Activated CD4-positive, alpha-beta memory T cell treated with anti-CD3 and anti-CD28 coated beads for 36 hours (primary cell): Measurements from ENCODE around the gene DAP3. TPM values are rescaled to one million over a fixed set of nuclear protein-coding genes. Genes with fewer than 3 reads are reported as not detected.
"Not testable (repeated sequence)": the region's sequence is repeated elsewhere in the genome, so short reads cannot be mapped to it uniquely, and the experiment has no call there.

Source experiments
- CTCF ChIA-PET: fragments of 350-600 bp; sonication (Branson Sonifier 250); formaldehyde crosslinking; loops from one replicate; lab custom pipeline; 2021; ENCODE audit warnings: antibody characterized with exemption, inconsistent platforms; lab: Charles Lee
- POLR2A ChIA-PET: fragments of 350-600 bp; sonication (Branson Sonifier 250); formaldehyde crosslinking; loops from one replicate; lab custom pipeline; 2021; ENCODE audit warnings: antibody characterized with exemption; lab: Charles Lee
- DNase-seq: peaks from one replicate; pipeline ENCODE4 v3.0.0-alpha.2; 2020
- H3K27ac Mint-ChIP-seq: one replicate; pipeline ENCODE4 v1.8.0; 2021; ENCODE audit warnings: mixed read lengths
- H3K27me3 Mint-ChIP-seq: one replicate; pipeline ENCODE4 v1.8.0; 2021; ENCODE audit warnings: mixed read lengths
- H3K36me3 Mint-ChIP-seq: one replicate; pipeline ENCODE4 v1.8.0; 2021; ENCODE audit warnings: mixed read lengths
- H3K4me1 Mint-ChIP-seq: one replicate; pipeline ENCODE4 v1.8.0; 2021; ENCODE audit warnings: low read depth, mixed read lengths
- H3K4me3 Mint-ChIP-seq: one replicate; pipeline ENCODE4 v1.8.0; 2021; ENCODE audit warnings: mild to moderate bottlenecking, mixed read lengths
- H3K9me3 Mint-ChIP-seq: one replicate; pipeline ENCODE4 v1.8.0; 2021; ENCODE audit warnings: mixed read lengths
- intact Hi-C: fragments of 100-400 bp; cut with micrococcal nuclease; formaldehyde crosslinking; loops from one replicate; pipeline ENCODE4 v1.15.1; 2023
- total RNA-seq, 2 experiments: library from RNA; stranded (reverse); gene quantifications; one replicate each; pipeline ENCODE4 v1.2.3, GENCODE V29; 2021

The DAP3 gene
- total RNA-seq, 2 experiments from 2014 or later = 142 to 145 TPM

DNA sequence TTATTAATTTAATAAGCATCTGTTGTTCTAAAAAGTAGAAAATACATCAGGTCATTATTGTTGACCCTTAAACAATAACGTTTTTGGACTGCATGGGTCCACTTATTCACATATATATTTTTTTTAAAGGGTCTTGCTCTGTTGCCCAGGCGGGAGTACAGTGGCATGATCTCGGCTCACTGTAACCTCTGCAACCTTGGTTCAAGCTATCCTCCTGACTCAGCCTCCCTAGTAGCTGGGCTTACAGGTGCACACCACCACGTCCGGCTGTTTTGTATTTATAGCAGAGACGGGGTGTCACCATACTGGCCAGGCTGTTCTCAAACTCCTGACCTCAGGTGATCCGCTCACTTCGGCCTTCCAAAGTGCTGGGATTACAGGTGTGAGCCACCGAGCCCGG, 53.0 kb downstream of the DAP3 start:
- no peak overlapping the region for H3K27ac Mint-ChIP-seq
- CTCF ChIA-PET = interaction anchor here (0.7 kb wide), 1 partner anchor 242 kb away, joined by 5 read pairs; no protein-coding TSS in a partner anchor
- H3K4me1 Mint-ChIP-seq = no peaks in the 10 kb centered on the region
- intact Hi-C loops = loop anchor here (10.0 kb wide), 1 partner anchor 313 kb away; the partner anchor contains the start of genes LAMTOR2 and UBQLN4
- H3K36me3 Mint-ChIP-seq = peaks cover 3% of the 10 kb centered on the region
- POLR2A ChIA-PET = interaction anchor here (0.6 kb wide), 1 partner anchor 137 kb away, joined by 7 read pairs; no protein-coding TSS in a partner anchor
- no peaks in the 10 kb centered on the region for H3K27me3 Mint-ChIP-seq
- no peak for DNase-seq
- no peaks in the 10 kb centered on the region for H3K9me3 Mint-ChIP-seq
- H3K4me3 Mint-ChIP-seq = no peak overlapping the region

- Mint-ChIP-seq H3K9me3 (no peaks in the 10 kb centered on the region), H3K36me3 (peaks cover 3% of the 10 kb centered on the region), H3K27me3 (no peaks in the 10 kb centered on the region), H3K27ac (peak overlapping the region; percentile 83), H3K4me3 (peak overlapping the region; percentile 90), H3K4me1 (peaks cover 3% of the 10 kb centered on the region)
- ChIA-PET CTCF (interaction anchor here (0.7 kb wide), 1 partner anchor 494 kb away, joined by 3 read pairs; no protein-coding TSS in a partner anchor), POLR2A (no interaction called here)
- no peak for DNase-seq
- intact Hi-C loops = loop anchor here (1.0 to 10.0 kb wide), 3 partner anchors 57 to 420 kb away; partner anchors contain the start of genes DAP3, LAMTOR2, UBQLN4 and YY1AP1
These were observed 55.9 kb downstream of the DAP3 start for GRCh38 chr1:155744711-155745283.

DNA sequence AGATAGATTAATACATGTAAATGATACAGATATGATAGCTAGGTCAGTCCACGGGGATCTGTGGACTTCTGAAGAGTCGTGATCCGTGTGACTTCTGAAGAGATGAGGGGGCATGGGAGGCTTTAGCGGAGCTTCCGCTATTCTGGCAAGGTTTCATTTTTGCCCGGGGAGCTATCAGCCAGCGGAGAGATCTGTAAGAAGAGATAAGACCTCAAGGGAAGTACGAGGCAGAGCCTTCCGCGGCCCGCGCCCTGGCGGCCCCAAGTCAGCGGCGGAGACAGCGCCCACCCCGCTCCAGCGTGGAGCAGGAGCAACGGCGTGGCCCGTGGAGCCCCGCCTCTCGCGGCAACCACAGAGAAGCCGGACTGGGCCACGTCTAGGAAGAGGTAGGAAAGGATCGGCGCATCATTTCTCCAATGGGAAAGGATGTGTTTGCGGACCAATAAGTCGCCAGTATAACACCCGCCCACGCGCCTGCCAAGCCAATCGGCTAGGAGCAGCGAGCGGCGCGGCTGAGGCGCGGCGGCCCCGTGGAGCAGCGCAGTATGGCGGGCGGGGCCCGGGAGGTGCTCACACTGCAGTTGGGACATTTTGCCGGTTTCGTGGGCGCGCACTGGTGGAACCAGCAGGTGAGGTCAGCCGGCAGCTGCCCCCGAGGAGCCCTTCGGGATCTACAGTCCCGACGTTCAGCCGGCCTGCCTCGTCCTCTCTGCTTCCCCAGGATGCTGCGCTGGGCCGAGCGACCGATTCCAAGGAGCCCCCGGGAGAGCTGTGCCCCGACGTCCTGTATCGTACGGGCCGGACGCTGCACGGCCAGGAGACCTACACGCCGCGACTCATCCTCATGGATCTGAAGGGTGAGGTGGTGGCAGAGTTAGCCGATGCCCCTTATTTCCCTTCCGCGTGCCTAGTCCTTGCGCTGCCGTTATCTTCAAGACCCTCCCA, 56.7 kb downstream of the DAP3 start:
- H3K4me3 Mint-ChIP-seq = peak overlapping the region; percentile 90
- intact Hi-C loops = loop anchor here (1.0 to 10.0 kb wide), 3 partner anchors 58 to 421 kb away; partner anchors contain the start of genes DAP3, LAMTOR2, UBQLN4 and YY1AP1
- H3K9me3 Mint-ChIP-seq, POLR2A ChIA-PET, H3K4me1 Mint-ChIP-seq, H3K27me3 Mint-ChIP-seq, H3K36me3 Mint-ChIP-seq: not testable (repeated sequence)
- CTCF ChIA-PET = interaction anchor here (0.6 to 0.7 kb wide), 2 partner anchors 94 to 494 kb away, joined by 3 read pairs; no protein-coding TSS in a partner anchor
- peak; percentile 98 for DNase-seq
- peak overlapping the region; percentile 83 for H3K27ac Mint-ChIP-seq

GRCh38 chr1:155747586-155747985, 58.7 kb downstream of the DAP3 start:
- DNase-seq, POLR2A ChIA-PET, H3K27me3 Mint-ChIP-seq, CTCF ChIA-PET, H3K4me1 Mint-ChIP-seq, H3K4me3 Mint-ChIP-seq, H3K36me3 Mint-ChIP-seq, H3K27ac Mint-ChIP-seq, H3K9me3 Mint-ChIP-seq: not testable (repeated sequence)
- intact Hi-C loops = loop anchor here (5.0 to 10.0 kb wide), 2 partner anchors 60 to 307 kb away; partner anchors contain the start of genes DAP3, LAMTOR2, UBQLN4 and YY1AP1

DNA sequence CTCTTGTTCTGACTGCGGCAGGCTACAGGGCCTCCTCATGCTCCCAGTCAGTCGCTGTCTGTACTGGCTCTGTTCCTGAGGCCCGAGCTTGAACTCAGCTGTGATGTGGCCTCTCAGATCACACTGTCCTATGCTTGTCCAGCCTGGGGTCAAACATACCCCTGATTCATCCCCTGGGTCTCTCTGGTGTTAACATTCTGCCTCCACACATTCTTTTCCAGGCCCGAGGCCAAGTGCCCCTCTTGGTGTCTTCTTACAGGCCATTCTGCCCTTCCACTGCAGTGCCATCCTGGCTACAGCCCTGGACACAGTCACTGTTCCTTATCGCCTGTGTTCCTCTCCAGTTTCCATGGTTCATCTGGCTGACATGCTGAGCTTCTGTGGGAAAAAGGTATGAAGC, 59.2 kb downstream of the DAP3 start:
- intact Hi-C loops = loop anchor here (5.0 to 10.0 kb wide), 2 partner anchors 61 to 307 kb away; partner anchors contain the start of genes DAP3, LAMTOR2, UBQLN4 and YY1AP1
- DNase-seq, H3K36me3 Mint-ChIP-seq, H3K4me3 Mint-ChIP-seq, CTCF ChIA-PET, H3K27me3 Mint-ChIP-seq, POLR2A ChIA-PET, H3K4me1 Mint-ChIP-seq, H3K27ac Mint-ChIP-seq, H3K9me3 Mint-ChIP-seq: not testable (repeated sequence)

GRCh38 chr1:155759017-155759416, 70.1 kb downstream of the DAP3 start:
- intact Hi-C loops, H3K4me3 Mint-ChIP-seq, H3K4me1 Mint-ChIP-seq, H3K9me3 Mint-ChIP-seq, CTCF ChIA-PET, POLR2A ChIA-PET, DNase-seq, H3K27ac Mint-ChIP-seq, H3K27me3 Mint-ChIP-seq: not testable (repeated sequence)
- H3K36me3 Mint-ChIP-seq = peaks cover 29% of the 10 kb centered on the region

DNA sequence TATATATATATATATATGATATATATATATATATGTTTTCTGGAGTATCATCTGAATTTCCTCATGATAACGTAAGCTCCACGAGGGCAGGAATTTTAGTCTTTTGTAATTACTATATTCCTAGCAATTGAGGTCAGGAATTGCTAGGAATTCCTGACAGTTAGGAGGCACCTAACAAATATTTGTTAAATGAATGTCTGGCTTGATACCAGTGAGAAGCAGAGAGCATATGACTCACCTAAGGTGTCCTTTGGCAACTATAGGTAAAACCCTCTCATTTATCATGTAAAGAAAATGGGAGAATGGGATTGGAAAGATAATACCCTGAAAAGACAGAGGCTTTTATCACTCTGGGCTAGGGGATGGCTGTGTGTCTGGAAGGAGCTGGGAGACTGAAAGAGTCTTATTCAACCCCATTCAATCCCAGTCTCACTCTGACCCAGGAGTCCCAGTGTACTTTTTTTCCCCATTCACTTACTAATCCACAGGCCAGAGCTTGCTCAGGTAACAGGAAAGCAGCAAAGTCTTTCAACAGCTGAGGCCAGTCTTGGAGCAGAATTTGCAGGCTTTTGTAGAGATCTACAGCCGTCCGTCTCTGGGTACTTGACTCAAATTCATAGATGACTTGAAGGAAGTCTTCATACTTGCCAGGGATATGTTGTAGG, 71.2 kb downstream of the DAP3 start:
- no peak for DNase-seq
- H3K9me3 Mint-ChIP-seq = no peaks in the 10 kb centered on the region
- no peak overlapping the region for H3K4me3 Mint-ChIP-seq
- POLR2A ChIA-PET = no interaction called here
- intact Hi-C loops = no loop called here
- H3K27me3 Mint-ChIP-seq = no peaks in the 10 kb centered on the region
- peaks cover 32% of the 10 kb centered on the region for H3K36me3 Mint-ChIP-seq
- H3K27ac Mint-ChIP-seq = no peak overlapping the region
- H3K4me1 Mint-ChIP-seq = no peaks in the 10 kb centered on the region
- CTCF ChIA-PET = interaction anchor here (1.0 kb wide), 1 partner anchor 229 kb away, joined by 3 read pairs; no protein-coding TSS in a partner anchor

GRCh38 chr1:155760751-155761475, 72.0 kb downstream of the DAP3 start:
- DNase-seq = no peak
- peaks cover 38% of the 10 kb centered on the region for H3K36me3 Mint-ChIP-seq
- H3K9me3 Mint-ChIP-seq = no peaks in the 10 kb centered on the region
- H3K4me3 Mint-ChIP-seq = no peak overlapping the region
- H3K4me1 Mint-ChIP-seq = no peaks in the 10 kb centered on the region
- ChIA-PET CTCF (interaction anchor here (0.6 to 1.0 kb wide), 2 partner anchors 17 to 229 kb away, joined by 3 read pairs; no protein-coding TSS in a partner anchor), POLR2A (interaction anchor here (0.6 kb wide), 1 partner anchor 820 kb away, joined by 3 read pairs; no protein-coding TSS in a partner anchor)
- H3K27ac Mint-ChIP-seq = no peak overlapping the region
- no peaks in the 10 kb centered on the region for H3K27me3 Mint-ChIP-seq
- intact Hi-C loops = no loop called here

- intact Hi-C loops = no loop called here
- ChIA-PET CTCF (no interaction called here), POLR2A (interaction anchor here (0.6 kb wide), 1 partner anchor 169 kb away, joined by 4 read pairs; no protein-coding TSS in a partner anchor)
- Mint-ChIP-seq H3K4me3 (no peak overlapping the region), H3K4me1 (no peaks in the 10 kb centered on the region), H3K9me3 (no peaks in the 10 kb centered on the region), H3K36me3 (peaks cover 45% of the 10 kb centered on the region), H3K27ac (no peak overlapping the region), H3K27me3 (no peaks in the 10 kb centered on the region)
- no peak for DNase-seq
These were observed 73.0 kb downstream of the DAP3 start for GRCh38 chr1:155761736-155762405.

GRCh38 chr1:155763090-155763815, 74.4 kb downstream of the DAP3 start:
- H3K36me3 Mint-ChIP-seq = peaks cover 45% of the 10 kb centered on the region
- CTCF ChIA-PET, DNase-seq, H3K9me3 Mint-ChIP-seq, H3K27ac Mint-ChIP-seq, H3K4me1 Mint-ChIP-seq, POLR2A ChIA-PET, intact Hi-C loops, H3K4me3 Mint-ChIP-seq, H3K27me3 Mint-ChIP-seq: not testable (repeated sequence)
